ENCODE data around the gene ATP8A1. TPM values are rescaled to one million over a fixed set of nuclear protein-coding genes. Genes with fewer than 3 reads are reported as not detected.
A peak's percentile ranks its signal among the peaks of the same experiment; 100 is the strongest.

ATP8A1 gene
- total RNA-seq, 1 donor from 2014 or later = 39.7 TPM

GRCh38 chr4:42442601-42443000 lies 214.3 kb downstream of the ATP8A1 start:
- peaks cover 8 to 41% (median 16%) of the 10 kb centered on the region in 3 donors for H3K36me3 ChIP-seq (ENCODE audit: control insufficient read depth in 3 of 3, insufficient read depth in 3 of 3, low read length in 3 of 3)
- no peaks in the 10 kb centered on the region for H3K4me1 ChIP-seq (ENCODE audit: control insufficient read depth in 3 of 3, insufficient read depth in 3 of 3, low read length in 3 of 3)
- H3K9ac ChIP-seq (ENCODE audit: low read depth in 1 of 3, low read length in 3 of 3) = no peak overlapping the region
- no peaks in the 10 kb centered on the region for H3K9me3 ChIP-seq (ENCODE audit: control insufficient read depth in 3 of 3, low read length in 3 of 3)
- no peak overlapping the region for H3K27ac ChIP-seq (ENCODE audit: low read depth, low read length)
- no peaks in the 10 kb centered on the region for H3K27me3 ChIP-seq (ENCODE audit: control insufficient read depth in 3 of 3, insufficient read depth in 3 of 3, low read length in 3 of 3)
- H3K4me3 ChIP-seq (ENCODE audit: low read length in 3 of 3) = no peak overlapping the region

- H3K36me3 ChIP-seq (ENCODE audit: control insufficient read depth in 3 of 3, insufficient read depth in 3 of 3, low read length in 3 of 3) = peaks cover 8 to 56% (median 18%) of the 10 kb centered on the region in 3 donors
- no peaks in the 10 kb centered on the region for H3K9me3 ChIP-seq (ENCODE audit: control insufficient read depth in 3 of 3, low read length in 3 of 3)
- no peak overlapping the region for H3K27ac ChIP-seq (ENCODE audit: low read depth, low read length)
- no peak overlapping the region for H3K4me3 ChIP-seq (ENCODE audit: low read length in 3 of 3)
- H3K4me1 ChIP-seq (ENCODE audit: control insufficient read depth in 3 of 3, insufficient read depth in 3 of 3, low read length in 3 of 3) = no peaks in the 10 kb centered on the region
- no peaks in the 10 kb centered on the region for H3K27me3 ChIP-seq (ENCODE audit: control insufficient read depth in 3 of 3, insufficient read depth in 3 of 3, low read length in 3 of 3)
- no peak overlapping the region for H3K9ac ChIP-seq (ENCODE audit: low read depth in 1 of 3, low read length in 3 of 3)
Observed at GRCh38 chr4:42440083-42440482, 216.8 kb downstream of the ATP8A1 start.

DNA sequence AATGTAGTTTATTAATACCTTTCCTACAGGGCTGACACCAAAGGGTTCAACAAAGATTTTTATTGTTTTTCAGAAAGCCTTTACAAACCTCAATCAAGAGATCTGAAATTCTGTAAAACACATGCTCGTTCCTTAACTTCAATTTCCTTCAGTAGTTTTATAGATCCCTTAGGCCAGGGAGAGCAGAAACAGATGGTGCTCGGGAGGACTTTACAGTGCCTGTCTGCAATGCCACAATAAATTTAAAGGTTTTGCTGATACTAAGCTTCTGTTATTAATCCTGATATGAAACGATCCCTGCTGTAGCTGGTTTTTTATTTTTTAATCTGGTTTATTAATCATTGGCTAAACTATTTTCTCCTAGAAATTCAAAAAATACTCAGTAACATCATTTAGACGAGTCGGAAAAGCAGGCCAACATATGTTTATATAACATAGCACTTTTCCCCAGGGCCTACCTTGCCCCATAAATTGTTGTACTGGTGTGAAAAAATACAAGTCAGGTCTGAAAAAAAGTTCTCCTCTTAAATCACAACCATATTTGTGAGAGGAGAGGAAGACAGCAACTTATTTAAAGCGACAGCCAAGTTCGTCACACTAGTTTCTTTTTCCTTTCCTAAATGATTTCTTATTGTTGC lies 219.9 kb downstream of the ATP8A1 start:
- Histone ChIP-seq H3K27ac (ENCODE audit: low read depth, low read length) (no peak overlapping the region), H3K9ac (ENCODE audit: low read depth in 1 of 3, low read length in 3 of 3) (no peak overlapping the region), H3K36me3 (ENCODE audit: control insufficient read depth in 3 of 3, insufficient read depth in 3 of 3, low read length in 3 of 3) (peaks cover 6 to 46% (median 16%) of the 10 kb centered on the region in 3 donors), H3K9me3 (ENCODE audit: control insufficient read depth in 3 of 3, low read length in 3 of 3) (no peaks in the 10 kb centered on the region), H3K27me3 (ENCODE audit: control insufficient read depth in 3 of 3, insufficient read depth in 3 of 3, low read length in 3 of 3) (no peaks in the 10 kb centered on the region), H3K4me3 (ENCODE audit: low read length in 3 of 3) (no peak overlapping the region), H3K4me1 (ENCODE audit: control insufficient read depth in 3 of 3, insufficient read depth in 3 of 3, low read length in 3 of 3) (no peaks in the 10 kb centered on the region)

- H3K4me1 ChIP-seq (ENCODE audit: control insufficient read depth in 3 of 3, insufficient read depth in 3 of 3, low read length in 3 of 3) = no peaks in the 10 kb centered on the region
- no peak overlapping the region for H3K9ac ChIP-seq (ENCODE audit: low read depth in 1 of 3, low read length in 3 of 3)
- H3K4me3 ChIP-seq (ENCODE audit: low read length in 3 of 3) = no peak overlapping the region
- no peak overlapping the region for H3K27ac ChIP-seq (ENCODE audit: low read depth, low read length)
- H3K9me3 ChIP-seq (ENCODE audit: control insufficient read depth in 3 of 3, low read length in 3 of 3) = no peaks in the 10 kb centered on the region
- no peaks in the 10 kb centered on the region for H3K27me3 ChIP-seq (ENCODE audit: control insufficient read depth in 3 of 3, insufficient read depth in 3 of 3, low read length in 3 of 3)
- peaks cover 0 to 14% (median 12%) of the 10 kb centered on the region in 3 donors for H3K36me3 ChIP-seq (ENCODE audit: control insufficient read depth in 3 of 3, insufficient read depth in 3 of 3, low read length in 3 of 3)
Observed at GRCh38 chr4:42428036-42428435, 228.9 kb downstream of the ATP8A1 start.

- Histone ChIP-seq H3K4me1 (ENCODE audit: control insufficient read depth in 3 of 3, insufficient read depth in 3 of 3, low read length in 3 of 3) (no peaks in the 10 kb centered on the region), H3K36me3 (ENCODE audit: control insufficient read depth in 3 of 3, insufficient read depth in 3 of 3, low read length in 3 of 3) (peaks cover 9 to 29% (median 15%) of the 10 kb centered on the region in 3 donors), H3K4me3 (ENCODE audit: low read length in 3 of 3) (no peak overlapping the region), H3K9me3 (ENCODE audit: control insufficient read depth in 3 of 3, low read length in 3 of 3) (no peaks in the 10 kb centered on the region), H3K9ac (ENCODE audit: low read depth in 1 of 3, low read length in 3 of 3) (no peak overlapping the region), H3K27ac (ENCODE audit: low read depth, low read length) (no peak overlapping the region), H3K27me3 (ENCODE audit: control insufficient read depth in 3 of 3, insufficient read depth in 3 of 3, low read length in 3 of 3) (no peaks in the 10 kb centered on the region)
Observed at GRCh38 chr4:42425146-42426065, 231.5 kb downstream of the ATP8A1 start.

DNA sequence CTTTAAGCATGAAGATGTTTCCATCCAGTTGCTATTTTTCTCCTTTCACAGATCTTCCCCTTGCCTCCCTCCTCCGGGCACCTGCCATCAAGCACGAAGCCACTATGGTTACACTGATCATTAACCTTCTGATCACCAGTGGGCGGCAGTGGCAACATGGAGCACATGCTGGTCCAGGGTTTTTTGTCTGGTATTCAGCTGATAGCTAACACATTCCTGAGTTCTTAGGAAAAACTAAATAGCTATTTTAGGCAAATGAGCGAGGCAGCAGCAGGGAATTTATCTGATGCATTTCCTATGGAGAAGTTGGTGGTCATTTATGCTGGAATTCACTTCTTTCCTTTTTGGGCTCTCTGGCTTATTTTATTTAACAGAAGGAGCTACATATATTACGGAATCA lies 236.8 kb downstream of the ATP8A1 start:
- H3K9ac ChIP-seq (ENCODE audit: low read depth in 1 of 3, low read length in 3 of 3) = no peak overlapping the region
- no peaks in the 10 kb centered on the region for H3K4me1 ChIP-seq (ENCODE audit: control insufficient read depth in 3 of 3, insufficient read depth in 3 of 3, low read length in 3 of 3)
- H3K36me3 ChIP-seq (ENCODE audit: control insufficient read depth in 3 of 3, insufficient read depth in 3 of 3, low read length in 3 of 3) = peaks cover 9 to 23% (median 12%) of the 10 kb centered on the region in 3 donors
- H3K27ac ChIP-seq (ENCODE audit: low read depth, low read length) = no peak overlapping the region
- no peaks in the 10 kb centered on the region for H3K27me3 ChIP-seq (ENCODE audit: control insufficient read depth in 3 of 3, insufficient read depth in 3 of 3, low read length in 3 of 3)
- H3K9me3 ChIP-seq (ENCODE audit: control insufficient read depth in 3 of 3, low read length in 3 of 3) = no peaks in the 10 kb centered on the region
- H3K4me3 ChIP-seq (ENCODE audit: low read length in 3 of 3) = no peak overlapping the region

- H3K4me1 ChIP-seq (ENCODE audit: control insufficient read depth in 3 of 3, insufficient read depth in 3 of 3, low read length in 3 of 3) = no peaks in the 10 kb centered on the region
- H3K9ac ChIP-seq (ENCODE audit: low read depth in 1 of 3, low read length in 3 of 3) = no peak overlapping the region
- no peak overlapping the region for H3K27ac ChIP-seq (ENCODE audit: low read depth, low read length)
- peaks cover 8 to 24% (median 14%) of the 10 kb centered on the region in 3 donors for H3K36me3 ChIP-seq (ENCODE audit: control insufficient read depth in 3 of 3, insufficient read depth in 3 of 3, low read length in 3 of 3)
- no peak overlapping the region for H3K4me3 ChIP-seq (ENCODE audit: low read length in 3 of 3)
- no peaks in the 10 kb centered on the region for H3K27me3 ChIP-seq (ENCODE audit: control insufficient read depth in 3 of 3, insufficient read depth in 3 of 3, low read length in 3 of 3)
- no peaks in the 10 kb centered on the region for H3K9me3 ChIP-seq (ENCODE audit: control insufficient read depth in 3 of 3, low read length in 3 of 3)
Observed at GRCh38 chr4:42417550-42417949, 239.4 kb downstream of the ATP8A1 start.

DNA sequence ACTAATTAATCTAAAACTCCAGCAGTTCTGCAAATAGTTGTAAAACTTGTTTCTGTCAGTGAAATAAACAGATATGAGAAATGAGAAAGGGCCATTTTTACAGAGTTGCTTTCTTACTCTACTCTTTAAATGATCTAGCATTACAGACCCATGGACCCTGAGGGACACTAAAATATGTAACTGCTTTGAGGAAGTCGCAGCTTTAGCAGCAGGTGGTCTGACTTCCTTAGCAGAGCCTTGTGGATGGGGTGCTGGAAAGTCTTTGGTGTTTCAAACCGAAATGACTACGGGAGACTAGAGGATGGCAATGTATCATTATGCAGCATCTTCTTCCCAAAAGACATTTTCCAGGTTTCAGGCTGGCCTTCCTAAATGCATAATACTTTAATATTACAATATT lies 240.9 kb downstream of the ATP8A1 start:
- Histone ChIP-seq H3K9ac (ENCODE audit: low read depth in 1 of 3, low read length in 3 of 3) (no peak overlapping the region), H3K36me3 (ENCODE audit: control insufficient read depth in 3 of 3, insufficient read depth in 3 of 3, low read length in 3 of 3) (peaks cover under 1 to 12% (median 10%) of the 10 kb centered on the region in 3 donors), H3K27ac (ENCODE audit: low read depth, low read length) (no peak overlapping the region), H3K9me3 (ENCODE audit: control insufficient read depth in 3 of 3, low read length in 3 of 3) (no peaks in the 10 kb centered on the region), H3K27me3 (ENCODE audit: control insufficient read depth in 3 of 3, insufficient read depth in 3 of 3, low read length in 3 of 3) (no peaks in the 10 kb centered on the region), H3K4me3 (ENCODE audit: low read length in 3 of 3) (no peak overlapping the region), H3K4me1 (ENCODE audit: control insufficient read depth in 3 of 3, insufficient read depth in 3 of 3, low read length in 3 of 3) (no peaks in the 10 kb centered on the region)

DNA sequence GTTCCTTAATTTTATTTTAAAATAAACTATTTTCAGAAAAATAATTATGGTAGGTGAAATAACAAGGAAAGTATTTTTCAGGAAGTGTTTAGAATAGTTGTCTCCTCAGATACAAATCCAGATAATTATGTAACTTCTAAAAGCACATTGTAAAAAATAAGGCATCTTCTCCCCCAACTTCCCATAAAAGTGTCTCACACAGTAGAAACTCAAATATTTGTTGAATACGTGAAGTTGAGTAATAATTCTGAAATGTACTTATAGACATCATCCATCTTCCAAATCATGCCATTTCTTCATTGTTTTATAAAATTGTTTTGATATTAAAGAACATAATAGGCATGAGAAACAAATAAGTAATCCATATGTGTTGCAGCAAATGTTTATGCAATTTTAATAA lies 241.6 kb downstream of the ATP8A1 start:
- Histone ChIP-seq H3K4me1 (ENCODE audit: control insufficient read depth in 3 of 3, insufficient read depth in 3 of 3, low read length in 3 of 3) (no peaks in the 10 kb centered on the region), H3K9ac (ENCODE audit: low read depth in 1 of 3, low read length in 3 of 3) (no peak overlapping the region), H3K27ac (ENCODE audit: low read depth, low read length) (no peak overlapping the region), H3K36me3 (ENCODE audit: control insufficient read depth in 3 of 3, insufficient read depth in 3 of 3, low read length in 3 of 3) (peaks cover 0 to 12% (median 10%) of the 10 kb centered on the region in 3 donors), H3K4me3 (ENCODE audit: low read length in 3 of 3) (no peak overlapping the region), H3K9me3 (ENCODE audit: control insufficient read depth in 3 of 3, low read length in 3 of 3) (no peaks in the 10 kb centered on the region), H3K27me3 (ENCODE audit: control insufficient read depth in 3 of 3, insufficient read depth in 3 of 3, low read length in 3 of 3) (no peaks in the 10 kb centered on the region)

DNA sequence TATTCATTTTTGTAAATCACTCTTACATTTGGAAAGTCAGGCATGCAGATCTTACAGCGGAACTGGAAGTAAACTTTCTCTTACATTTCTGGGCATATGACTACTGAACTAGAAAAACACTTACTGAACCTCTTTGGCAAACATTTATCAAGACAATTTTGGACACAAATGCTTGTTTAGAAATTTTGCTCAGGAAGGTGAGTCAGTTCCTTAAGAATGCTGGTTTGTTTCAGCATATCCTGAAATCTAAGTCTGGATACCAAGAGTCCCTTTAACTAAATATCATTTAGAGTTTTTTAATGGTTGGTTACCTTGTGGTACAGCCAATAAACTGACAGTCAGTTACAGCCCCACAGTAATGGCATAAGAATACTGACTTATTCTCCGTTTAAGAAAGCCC lies 244.7 kb downstream of the ATP8A1 start:
- no peak overlapping the region for H3K9ac ChIP-seq (ENCODE audit: low read depth in 1 of 3, low read length in 3 of 3)
- peak overlapping the region; percentile 39 for H3K27ac ChIP-seq (ENCODE audit: low read depth, low read length)
- H3K9me3 ChIP-seq (ENCODE audit: control insufficient read depth in 3 of 3, low read length in 3 of 3) = no peaks in the 10 kb centered on the region
- H3K4me3 ChIP-seq (ENCODE audit: low read length in 3 of 3) = no peak overlapping the region
- peaks cover 0 to 8% (median 6%) of the 10 kb centered on the region in 3 donors for H3K36me3 ChIP-seq (ENCODE audit: control insufficient read depth in 3 of 3, insufficient read depth in 3 of 3, low read length in 3 of 3)
- no peaks in the 10 kb centered on the region for H3K27me3 ChIP-seq (ENCODE audit: control insufficient read depth in 3 of 3, insufficient read depth in 3 of 3, low read length in 3 of 3)
- H3K4me1 ChIP-seq (ENCODE audit: control insufficient read depth in 3 of 3, insufficient read depth in 3 of 3, low read length in 3 of 3) = no peaks in the 10 kb centered on the region
